ENCODE results near the gene NTM. TPM values are rescaled to one million over a fixed set of nuclear protein-coding genes. Genes with fewer than 3 reads are reported as not detected.

NTM gene
- total and polyA plus RNA-seq, 2 of the 8 experiments (the other 6 are each of a cell fraction or from before 2014, with no cell fraction given), result 13.4 to 20.0 TPM

- no peak for TF ChIP-seq USF2 (IDR thresholded peaks at IDR 0.05; ENCODE audit: low read length)
- TF ChIP-seq CHD7 (IDR thresholded peaks at IDR 0.05; ENCODE audit: insufficient replicate concordance, low read length), result no peak
- TF ChIP-seq JUND (IDR thresholded peaks at IDR 0.05; ENCODE audit: low read length), result no peak
- no peak for TF ChIP-seq CHD2 (IDR thresholded peaks at IDR 0.05; ENCODE audit: low read length)
- TF ChIP-seq NANOG (IDR thresholded peaks at IDR 0.05; ENCODE audit: insufficient read depth, low read depth, low read length, poor library complexity, severe bottlenecking), result no peak
- no peak for TF ChIP-seq SP4 (IDR thresholded peaks at IDR 0.05; ENCODE audit: low read length)
- TF ChIP-seq EZH2 (IDR thresholded peaks at IDR 0.05; ENCODE audit: low read depth, low read length, severe bottlenecking), result no peak
- no peak for TF ChIP-seq TEAD4 (IDR thresholded peaks at IDR 0.05; ENCODE audit: low read depth, low read length)
Measured at GRCh38 chr11:131649856-131650255, 279.4 kb downstream of the NTM start (continued).
